PC-3 (cell line): ENCODE measurements around the gene DNM2. TPM values are rescaled to one million over a fixed set of nuclear protein-coding genes. Genes with fewer than 3 reads are reported as not detected.
"Not testable (repeated sequence)": the region's sequence is repeated elsewhere in the genome, so short reads cannot be mapped to it uniquely, and the experiment has no call there.

Experiments used
- ATAC-seq: fragments of 200-7000 bp; cut with Tn5 transposase; 2 replicates; pipeline ENCODE4 v1.9.1; 2020; ENCODE audit warnings: mild to moderate bottlenecking, moderate library complexity
- BruUV-seq: library from RNA; stranded (reverse); fragments of 400-500 nt; replicated peaks from 2 replicates; lab custom pipeline; 2021; lab: Mats Ljungman, UMichigan
- CTCF ChIA-PET: fragments of 300-600 bp; sonication (Branson Sonifier 250); formaldehyde crosslinking; loops from one replicate; lab custom pipeline; 2022; ENCODE audit warnings: antibody characterized with exemption; lab: Charles Lee
- POLR2A ChIA-PET: fragments of 300-600 bp; sonication (Branson Sonifier 250); formaldehyde crosslinking; loops from one replicate; lab custom pipeline; 2022; ENCODE audit warnings: antibody characterized with exemption; ENCODE audit not compliant: unreplicated experiment; lab: Charles Lee
- DNase-seq: peaks from one replicate; pipeline ENCODE4 v3.0.0-alpha.2; 2015
- H2AFZ ChIP-seq: fragments of 300-600 bp; sonication (generic); 2 replicates; pipeline ENCODE4 v1.6.0; 2016; ENCODE audit warnings: antibody characterized with exemption, low read length
- H3F3A ChIP-seq: fragments of 300-600 bp; sonication (generic); one replicate; pipeline ENCODE4 v1.6.0; 2017; ENCODE audit warnings: antibody characterized with exemption, low read length, control low read depth, mild to moderate bottlenecking; ENCODE audit not compliant: unreplicated experiment
- H3K27ac ChIP-seq: fragments of 300-600 bp; sonication (generic); 2 replicates; pipeline ENCODE4 v1.5.1; 2016; ENCODE audit warnings: mild to moderate bottlenecking, low read length
- H3K27me3 ChIP-seq: fragments of 300-600 bp; sonication (generic); 2 replicates; pipeline ENCODE4 v1.6.1; 2016; ENCODE audit warnings: low read length, mixed read lengths
- H3K36me3 ChIP-seq: fragments of 300-600 bp; sonication (generic); 2 replicates; pipeline ENCODE4 v1.6.1; 2016; ENCODE audit warnings: low read depth, mixed run types, low read length, mixed read lengths
- H3K4me1 ChIP-seq: fragments of 300-600 bp; sonication (generic); 2 replicates; pipeline ENCODE4 v1.5.1; 2016; ENCODE audit warnings: low read length; ENCODE audit not compliant: insufficient read depth
- H3K4me2 ChIP-seq: fragments of 300-600 bp; sonication (generic); 2 replicates; pipeline ENCODE4 v1.6.0; 2016; ENCODE audit warnings: low read length
- H3K4me3 ChIP-seq: fragments of 300-600 bp; sonication (generic); 2 replicates; pipeline ENCODE4 v1.5.1; 2016; ENCODE audit warnings: mild to moderate bottlenecking, low read length, mixed read lengths
- H3K79me2 ChIP-seq: fragments of 300-600 bp; sonication (generic); 2 replicates; pipeline ENCODE4 v1.6.1; 2017; ENCODE audit warnings: low read length, mixed read lengths
- H3K9ac ChIP-seq: fragments of 300-600 bp; sonication (generic); 2 replicates; pipeline ENCODE4 v1.6.0; 2016; ENCODE audit warnings: mild to moderate bottlenecking, low read length
- H3K9me2 ChIP-seq: fragments of 300-600 bp; sonication (generic); replicated peaks from 2 replicates; pipeline ENCODE4 v1.6.1; 2016; ENCODE audit warnings: mixed run types, low read length, mixed read lengths
- H3K9me3 ChIP-seq: fragments of 300-600 bp; sonication (generic); 2 replicates; pipeline ENCODE4 v1.6.1; 2016; ENCODE audit warnings: low read length, mixed read lengths
- H4K20me1 ChIP-seq: fragments of 300-600 bp; sonication (generic); 2 replicates; pipeline ENCODE4 v1.6.1; 2016; ENCODE audit warnings: low read length, mixed read lengths
- CTCF ChIP-seq: fragments of 300-600 bp; sonication (generic); conservative IDR thresholded peaks from 2 replicates; pipeline ENCODE4 v1.5.1; 2017; ENCODE audit warnings: antibody characterized with exemption, low read depth, mild to moderate bottlenecking, low read length
- EZH2 ChIP-seq: fragments of 300-600 bp; sonication (generic); IDR thresholded peaks from one replicate; pipeline ENCODE4 v1.6.1; 2017; ENCODE audit warnings: antibody characterized with exemption, mild to moderate bottlenecking, low read length; ENCODE audit not compliant: unreplicated experiment
- EZH2phosphoT487 ChIP-seq: fragments of 300-600 bp; sonication (generic); IDR thresholded peaks from 2 replicates; pipeline ENCODE4 v1.6.1; 2018; ENCODE audit warnings: mild to moderate bottlenecking, antibody characterized with exemption, low read length, borderline replicate concordance
- intact Hi-C: fragments of 100-400 bp; cut with micrococcal nuclease; formaldehyde crosslinking; loops from 2 replicates; pipeline ENCODE4 v1.9.0; 2023
- total RNA-seq: library from RNA; depleted of rRNA; stranded (reverse); fragments of >200 nt; gene quantifications from 2 replicates; pipeline ENCODE4 v1.2.3, GENCODE V29; 2014

The DNM2 gene
- total RNA-seq, 1 experiment from 2014 or later = 150 TPM

DNA sequence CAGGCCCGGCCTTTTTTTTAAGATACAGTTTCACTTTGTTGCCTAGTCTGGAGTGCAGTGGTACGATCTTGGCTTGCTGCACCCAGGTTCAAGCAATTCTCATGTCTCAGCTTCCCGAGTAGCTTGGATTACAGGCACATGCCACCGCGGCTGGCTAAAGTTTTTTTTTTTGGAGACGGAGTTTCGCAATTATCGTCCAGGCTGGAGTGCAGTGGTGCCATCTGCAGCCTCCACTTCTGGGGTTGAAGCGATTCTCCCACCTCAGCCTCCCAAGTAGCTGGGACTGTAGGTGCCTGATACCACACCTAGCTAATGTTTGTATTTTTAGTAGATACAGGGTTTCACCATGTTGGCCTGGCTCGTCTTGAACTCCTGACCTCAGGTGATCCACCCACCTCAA, 148.6 kb downstream of the DNM2 start:
- no peak overlapping the region for H3K9ac ChIP-seq
- H4K20me1 ChIP-seq = no peaks in the 10 kb centered on the region
- ChIA-PET CTCF (no interaction called here), POLR2A (interaction anchor here (0.6 kb wide), 1 partner anchor 358 kb away, joined by 6 read pairs; no protein-coding TSS in a partner anchor)
- BruUV-seq = no TSS peak
- no peaks in the 10 kb centered on the region for H3K79me2 ChIP-seq
- ATAC-seq (no peak), DNase-seq (no peak)
- no peaks in the 10 kb centered on the region for H3F3A ChIP-seq
- H2AFZ ChIP-seq = no peak overlapping the region
- peaks cover 3% of the 10 kb centered on the region; the same call in 1 of the 2 replicates for H3K4me1 ChIP-seq
- H3K4me3 ChIP-seq = no peak overlapping the region
- H3K4me2 ChIP-seq = no peak overlapping the region
- no peaks in the 10 kb centered on the region for H3K27me3 ChIP-seq
- intact Hi-C loops = no loop called here
- no peak overlapping the region for H3K27ac ChIP-seq
- H3K9me2 ChIP-seq = no peaks in the 10 kb centered on the region
- no peaks in the 10 kb centered on the region for H3K9me3 ChIP-seq
- TF ChIP-seq EZH2 (no peak), CTCF (no peak), EZH2phosphoT487 (no peak)
- H3K36me3 ChIP-seq = no peaks in the 10 kb centered on the region

GRCh38 chr19:10868872-10869547, 151.1 kb downstream of the DNM2 start:
- CTCF ChIA-PET = no interaction called here
- H3F3A ChIP-seq = no peaks in the 10 kb centered on the region
- no peak overlapping the region for H3K9ac ChIP-seq
- no peaks in the 10 kb centered on the region for H4K20me1 ChIP-seq
- DNase-seq = no peak
- no peak overlapping the region for H3K4me3 ChIP-seq
- BruUV-seq = no TSS peak
- no peaks in the 10 kb centered on the region for H3K27me3 ChIP-seq
- no peak overlapping the region for H2AFZ ChIP-seq
- TF ChIP-seq EZH2 (no peak), EZH2phosphoT487 (no peak), CTCF (no peak)
- H3K4me2 ChIP-seq = no peak overlapping the region
- no peaks in the 10 kb centered on the region for H3K36me3 ChIP-seq
- intact Hi-C loops = no loop called here
- H3K9me3 ChIP-seq = no peaks in the 10 kb centered on the region
- ATAC-seq = no peak
- no peak overlapping the region for H3K27ac ChIP-seq
- POLR2A ChIA-PET = no interaction called here
- no peaks in the 10 kb centered on the region for H3K9me2 ChIP-seq
- peaks cover 22% of the 10 kb centered on the region for H3K79me2 ChIP-seq
- H3K4me1 ChIP-seq = peaks cover 8% of the 10 kb centered on the region; the same call in 1 of the 2 replicates

- CTCF ChIA-PET = interaction anchor here (2.1 kb wide), 1 partner anchor 34 kb away, joined by 25 read pairs; the partner anchor contains the start of gene TMED1
- POLR2A ChIA-PET = interaction anchor here (0.7 kb wide), 1 partner anchor 1868 kb away, joined by 19 read pairs; no protein-coding TSS in a partner anchor
- H3K79me2 ChIP-seq = peaks cover 30% of the 10 kb centered on the region
- not testable (repeated sequence) for ATAC-seq, H3F3A ChIP-seq, H3K9me3 ChIP-seq, H3K4me1 ChIP-seq, H3K9me2 ChIP-seq, H3K27ac ChIP-seq, H4K20me1 ChIP-seq, BruUV-seq, H2AFZ ChIP-seq, H3K4me3 ChIP-seq, H3K36me3 ChIP-seq, H3K4me2 ChIP-seq, H3K27me3 ChIP-seq, DNase-seq, H3K9ac ChIP-seq
- intact Hi-C loops = loop anchor here (5.0 kb wide), 1 partner anchor 47 kb away; no protein-coding TSS in a partner anchor
These were observed 152.0 kb downstream of the DNM2 start for GRCh38 chr19:10869872-10870311.
